Measurements from ENCODE around the gene SH2D3C. TPM values are rescaled to one million over a fixed set of nuclear protein-coding genes. Genes with fewer than 3 reads are reported as not detected.

SH2D3C gene
- total and polyA plus RNA-seq, 9 donors = 1.9 to 17.0 (median 4.6) TPM

DNA sequence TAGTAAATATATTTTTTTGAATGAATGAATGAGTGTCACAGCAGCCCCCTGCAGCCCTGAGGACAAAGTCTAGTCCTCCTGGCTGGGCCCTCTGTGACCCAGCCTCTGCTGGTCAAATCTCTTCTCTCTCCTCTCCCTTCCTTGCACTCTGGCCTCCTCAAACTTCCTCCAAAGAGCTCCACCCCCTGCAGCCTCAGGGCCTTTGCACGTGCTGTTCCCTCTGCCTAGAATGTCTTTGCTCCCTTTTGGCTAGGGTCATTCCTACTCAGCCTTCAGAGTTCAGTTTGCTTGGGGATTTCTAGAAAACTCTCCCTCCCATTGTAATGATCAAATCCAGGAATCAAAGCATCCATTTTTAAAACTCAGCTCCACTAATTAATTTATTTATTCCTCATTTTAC lies 13.0 kb downstream of the SH2D3C start:
- Histone ChIP-seq H3K27me3 (no peaks in the 10 kb centered on the region), H3K9me3 (no peaks in the 10 kb centered on the region), H3K4me1 (ENCODE audit: insufficient read depth) (peaks cover 2% of the 10 kb centered on the region), H3K27ac (no peak overlapping the region), H3K36me3 (no peaks in the 10 kb centered on the region), H3K4me3 (no peak overlapping the region)
- TF ChIP-seq, protein P1, sequence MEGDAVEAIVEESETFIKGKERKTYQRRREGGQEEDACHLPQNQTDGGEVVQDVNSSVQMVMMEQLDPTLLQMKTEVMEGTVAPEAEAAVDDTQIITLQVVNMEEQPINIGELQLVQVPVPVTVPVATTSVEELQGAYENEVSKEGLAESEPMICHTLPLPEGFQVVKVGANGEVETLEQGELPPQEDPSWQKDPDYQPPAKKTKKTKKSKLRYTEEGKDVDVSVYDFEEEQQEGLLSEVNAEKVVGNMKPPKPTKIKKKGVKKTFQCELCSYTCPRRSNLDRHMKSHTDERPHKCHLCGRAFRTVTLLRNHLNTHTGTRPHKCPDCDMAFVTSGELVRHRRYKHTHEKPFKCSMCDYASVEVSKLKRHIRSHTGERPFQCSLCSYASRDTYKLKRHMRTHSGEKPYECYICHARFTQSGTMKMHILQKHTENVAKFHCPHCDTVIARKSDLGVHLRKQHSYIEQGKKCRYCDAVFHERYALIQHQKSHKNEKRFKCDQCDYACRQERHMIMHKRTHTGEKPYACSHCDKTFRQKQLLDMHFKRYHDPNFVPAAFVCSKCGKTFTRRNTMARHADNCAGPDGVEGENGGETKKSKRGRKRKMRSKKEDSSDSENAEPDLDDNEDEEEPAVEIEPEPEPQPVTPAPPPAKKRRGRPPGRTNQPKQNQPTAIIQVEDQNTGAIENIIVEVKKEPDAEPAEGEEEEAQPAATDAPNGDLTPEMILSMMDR (IDR thresholded peaks at IDR 0.05) = no peak
- TF ChIP-seq POLR2A (IDR thresholded peaks at IDR 0.05) (no peak), EP300 (IDR thresholded peaks at IDR 0.05) (no peak)
- 79 to 86% (median 83%) methylated on average over 1 of the region's 1 CpG for WGBS, 3 donors
- intact Hi-C loops (cut with DNase I) = no loop called here
- no peak for DNase-seq

DNA sequence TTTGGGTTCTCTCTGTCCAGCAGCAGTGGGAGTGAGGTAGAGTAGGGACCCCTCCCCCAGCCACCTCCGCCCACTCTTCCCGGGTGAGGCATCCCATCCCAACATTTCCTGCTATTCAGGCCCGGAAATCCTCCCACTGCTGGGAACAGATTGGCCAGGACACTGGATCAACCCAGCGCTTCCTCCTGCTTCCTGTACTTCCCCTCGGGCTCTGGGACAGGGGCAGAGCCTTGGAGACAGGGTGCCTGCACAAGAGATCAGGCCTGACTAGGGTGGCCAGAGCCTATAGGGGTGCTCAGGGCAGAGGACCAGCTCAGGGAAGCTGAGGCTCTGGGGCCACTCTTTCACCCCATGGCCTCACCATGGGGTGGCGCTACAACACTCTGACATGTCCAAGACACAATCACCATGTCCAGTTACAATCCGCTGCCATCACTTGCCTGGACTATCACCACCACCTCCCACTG lies 14.5 kb downstream of the SH2D3C start:
- no peak overlapping the region for H3K27ac ChIP-seq
- intact Hi-C loops (cut with DNase I) = no loop called here
- WGBS, 3 donors = 39 to 55% (median 40%) methylated on average over 7 of the region's 7 CpGs
- no peaks in the 10 kb centered on the region for H3K27me3 ChIP-seq
- TF ChIP-seq POLR2A (IDR thresholded peaks at IDR 0.05) (no peak), EP300 (IDR thresholded peaks at IDR 0.05) (no peak)
- TF ChIP-seq, protein P1 (IDR thresholded peaks at IDR 0.05) = peak in 1 of 3 donors; percentile 5
- DNase-seq = peak in 1 of 5 donors; percentile 45
- no peaks in the 10 kb centered on the region for H3K36me3 ChIP-seq
- no peaks in the 10 kb centered on the region for H3K9me3 ChIP-seq
- no peaks in the 10 kb centered on the region for H3K4me1 ChIP-seq (ENCODE audit: insufficient read depth)
- no peak overlapping the region for H3K4me3 ChIP-seq

DNA sequence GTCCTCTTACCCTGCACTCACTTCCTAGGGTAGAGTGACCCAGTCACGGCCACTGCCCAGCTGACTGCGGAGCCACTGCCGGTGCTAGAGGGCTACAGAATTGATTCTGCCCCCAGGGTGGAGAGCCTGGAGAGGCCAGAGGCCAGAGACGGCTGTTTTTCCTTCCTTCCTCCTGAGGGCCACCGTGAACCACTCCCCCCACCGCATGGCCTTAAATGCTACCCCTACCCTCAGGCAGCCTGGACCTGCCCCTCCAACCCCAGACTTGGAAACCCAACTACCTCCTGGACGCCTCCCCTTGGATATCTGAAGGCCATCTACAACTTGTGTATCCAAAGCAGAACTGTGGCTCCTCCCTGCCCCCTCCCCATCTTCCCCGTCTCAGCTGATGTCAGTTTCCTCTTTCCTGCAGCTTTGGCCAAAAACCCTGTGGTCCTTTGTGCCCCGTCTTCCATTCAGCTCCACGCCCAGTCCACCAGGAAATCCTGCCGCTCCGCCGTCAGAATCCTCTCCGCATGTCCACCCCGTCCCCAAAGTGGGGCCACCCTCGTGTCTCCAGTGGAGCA lies 16.3 kb downstream of the SH2D3C start:
- H3K36me3 ChIP-seq = no peaks in the 10 kb centered on the region
- H3K9me3 ChIP-seq = no peaks in the 10 kb centered on the region
- WGBS, 3 donors = 59 to 66% (median 62%) methylated on average over 16 of the region's 16 CpGs
- no peak overlapping the region for H3K27ac ChIP-seq
- TF ChIP-seq EP300 (IDR thresholded peaks at IDR 0.05) = no peak
- TF ChIP-seq, protein P1 (IDR thresholded peaks at IDR 0.05) = no peak
- TF ChIP-seq POLR2A (IDR thresholded peaks at IDR 0.05) = no peak
- H3K4me3 ChIP-seq = no peak overlapping the region
- no peak for DNase-seq
- H3K4me1 ChIP-seq (ENCODE audit: insufficient read depth) = no peaks in the 10 kb centered on the region
- no peaks in the 10 kb centered on the region for H3K27me3 ChIP-seq
- intact Hi-C loops (cut with DNase I) = no loop called here

DNA sequence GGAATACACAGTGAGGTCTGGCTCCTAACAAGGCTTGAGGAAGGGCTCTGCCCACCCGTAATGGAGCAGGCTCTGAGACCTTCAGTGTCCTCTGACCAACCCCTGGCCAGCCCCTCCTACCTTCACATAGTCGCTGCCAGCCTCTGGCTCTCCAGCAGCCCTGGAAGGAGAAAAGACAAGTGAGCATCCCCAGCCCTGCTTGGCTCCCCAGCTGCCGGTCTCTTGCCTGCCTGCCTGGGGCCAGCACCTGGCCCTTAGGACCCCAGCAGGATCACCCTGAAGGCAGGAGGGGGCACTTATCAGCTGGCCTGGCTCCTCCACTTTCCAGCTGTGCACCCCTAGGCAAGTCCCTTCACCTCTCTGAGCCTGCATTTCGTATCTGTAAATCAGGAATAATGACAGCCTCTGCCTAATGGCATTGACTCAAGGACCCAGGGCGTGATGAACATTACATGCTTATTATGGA lies 16.9 kb downstream of the SH2D3C start:
- intact Hi-C loops (cut with DNase I) = no loop called here
- no peak overlapping the region for H3K27ac ChIP-seq
- no peak overlapping the region for H3K4me3 ChIP-seq
- WGBS, 3 donors = 54 to 66% (median 56%) methylated on average over 5 of the region's 5 CpGs
- no peaks in the 10 kb centered on the region for H3K9me3 ChIP-seq
- no peak for TF ChIP-seq POLR2A (IDR thresholded peaks at IDR 0.05)
- TF ChIP-seq EP300 (IDR thresholded peaks at IDR 0.05) = no peak
- TF ChIP-seq, protein P1 (IDR thresholded peaks at IDR 0.05) = no peak
- no peaks in the 10 kb centered on the region for H3K36me3 ChIP-seq
- no peaks in the 10 kb centered on the region for H3K27me3 ChIP-seq
- no peaks in the 10 kb centered on the region for H3K4me1 ChIP-seq (ENCODE audit: insufficient read depth)
- DNase-seq = no peak
